AG04449 (cell line): ENCODE results near the gene DECR2.

Experiments used
- CTCF ChIA-PET: fragments of 350-600 bp; formaldehyde crosslinking; extraction: SDS; loops from one replicate; lab custom pipeline; 2021; ENCODE audit warnings: antibody characterized with exemption; lab: Yijun Ruan, JAX
- POLR2A ChIA-PET: fragments of 400-600, 350-600 bp; formaldehyde crosslinking; extraction: SDS; loops from one replicate; lab custom pipeline; 2020; ENCODE audit warnings: antibody characterized with exemption, inconsistent platforms; lab: Yijun Ruan, JAX
- DNase-seq: peaks from one replicate; pipeline ENCODE4 v3.0.0-alpha.2; 2010; ENCODE audit warnings: low read depth, low spot score
- H3K4me3 ChIP-seq: 2 replicates; pipeline ENCODE4 v1.5.1; 2011; ENCODE audit warnings: low read depth, mild to moderate bottlenecking, control low read depth, low read length
- CTCF ChIP-seq: IDR thresholded peaks from one replicate; pipeline ENCODE4 v1.5.1; 2011; ENCODE audit warnings: mild to moderate bottlenecking, moderate library complexity, low read length, control low read depth, inconsistent platforms; ENCODE audit not compliant: insufficient read depth; ENCODE audit errors: missing control alignments

The DECR2 gene

GRCh38 chr16:354971-355461 lies 46.7 kb upstream of the DECR2 start:
- ChIA-PET CTCF (interaction anchor here (0.7 to 1.9 kb wide), 5 partner anchors 7 to 258 kb away, joined by 3 to 8 read pairs (median 5); no protein-coding TSS in a partner anchor), POLR2A (no interaction called here)
- H3K4me3 ChIP-seq, result no peak overlapping the region
- TF ChIP-seq CTCF, result no peak
- no peak for DNase-seq

DNA sequence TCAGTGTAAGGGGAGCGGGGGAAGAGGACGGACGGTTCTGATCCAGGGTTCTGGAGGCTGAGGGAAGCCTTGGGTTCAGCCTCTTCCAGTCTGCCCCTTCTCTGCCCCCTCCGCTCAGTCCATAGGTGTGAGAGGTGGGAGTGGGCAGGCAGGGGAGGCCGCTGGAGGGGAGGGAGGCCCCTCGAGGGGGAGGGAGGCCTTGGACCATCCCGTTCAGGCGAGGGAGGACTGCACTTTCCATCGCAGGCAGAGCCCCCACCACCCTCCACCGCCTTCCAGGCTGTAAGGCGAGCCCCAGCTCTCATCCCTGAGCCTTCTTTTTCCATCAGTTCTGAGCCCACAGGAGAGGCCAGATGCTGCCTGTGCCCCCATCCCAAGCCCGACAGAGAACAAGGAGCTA lies 44.9 kb upstream of the DECR2 start:
- TF ChIP-seq CTCF, result no peak
- DNase-seq, result no peak
- ChIA-PET POLR2A (no interaction called here), CTCF (interaction anchor here (1.6 to 1.9 kb wide), 3 partner anchors 239 to 260 kb away, joined by 4 to 8 read pairs (median 5); no protein-coding TSS in a partner anchor)
- no peak overlapping the region for H3K4me3 ChIP-seq

GRCh38 chr16:359067-359763 lies 42.5 kb upstream of the DECR2 start:
- H3K4me3 ChIP-seq, result no peak overlapping the region
- DNase-seq, result no peak
- CTCF ChIA-PET, result no interaction called here
- no peak for TF ChIP-seq CTCF
- POLR2A ChIA-PET, result no interaction called here

DNA sequence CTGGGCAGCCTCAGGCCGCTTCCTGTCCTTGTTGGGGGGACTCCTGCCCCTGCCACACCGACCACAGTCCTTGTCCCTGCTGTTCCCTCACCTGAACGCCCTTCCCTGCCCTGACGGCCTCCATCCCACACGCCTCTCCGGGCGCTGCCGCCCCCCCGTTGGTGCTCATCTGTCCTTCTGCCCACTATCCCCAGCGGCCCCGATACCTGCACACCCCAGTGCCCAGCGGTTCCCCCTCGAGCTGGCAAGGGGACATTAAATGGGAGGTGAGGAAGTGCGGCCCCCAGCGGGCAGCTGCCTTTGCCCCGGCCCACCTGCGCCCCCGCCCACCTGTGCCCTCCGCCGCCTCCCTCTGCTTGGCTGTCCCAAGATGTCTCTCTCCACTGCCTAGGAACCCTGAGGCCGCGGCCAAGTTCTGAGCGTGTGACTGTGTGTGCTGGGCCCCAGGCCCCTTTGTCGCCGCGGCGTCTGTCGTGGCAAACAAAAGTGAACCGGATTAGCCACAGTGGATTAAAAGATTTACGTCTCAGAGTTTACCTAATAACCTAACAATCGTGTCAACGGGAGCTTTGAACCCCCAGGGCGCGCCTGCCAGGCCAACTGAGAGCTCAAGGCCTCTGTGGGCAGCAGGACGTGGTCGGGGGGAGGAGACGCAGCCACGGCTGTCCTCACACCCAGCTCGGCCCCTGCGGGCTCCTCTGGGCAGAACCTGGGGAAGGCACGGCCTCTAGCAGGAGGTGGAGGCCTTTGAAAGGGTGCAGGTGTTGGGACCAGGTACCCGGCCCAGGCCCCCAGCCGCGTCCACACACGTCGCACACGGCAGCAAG lies 41.6 kb upstream of the DECR2 start:
- CTCF ChIA-PET, result interaction anchor here (3.8 kb wide), 1 partner anchor 254 kb away, joined by 44 read pairs; no protein-coding TSS in a partner anchor
- no peak for TF ChIP-seq CTCF
- no peak for DNase-seq
- H3K4me3 ChIP-seq, result no peak overlapping the region
- POLR2A ChIA-PET, result no interaction called here

GRCh38 chr16:360698-361336 lies 40.9 kb upstream of the DECR2 start:
- DNase-seq, result no peak
- no peak overlapping the region for H3K4me3 ChIP-seq
- ChIA-PET CTCF (interaction anchor here (1.0 to 3.8 kb wide), 4 partner anchors 10 to 296 kb away, joined by 4 to 44 read pairs (median 16); partner anchors contain the start of gene MRPL28), POLR2A (no interaction called here)
- TF ChIP-seq CTCF, result no peak
